ENCODE results near the gene GPATCH8. TPM values are rescaled to one million over a fixed set of nuclear protein-coding genes. Genes with fewer than 3 reads are reported as not detected.
A peak's percentile ranks its signal among the peaks of the same experiment; 100 is the strongest.

Gene GPATCH8
- total and polyA plus RNA-seq, 2 of the 8 experiments (the other 6 are each of a cell fraction or from before 2014, with no cell fraction given) = 20.5 to 58.1 TPM

DNA sequence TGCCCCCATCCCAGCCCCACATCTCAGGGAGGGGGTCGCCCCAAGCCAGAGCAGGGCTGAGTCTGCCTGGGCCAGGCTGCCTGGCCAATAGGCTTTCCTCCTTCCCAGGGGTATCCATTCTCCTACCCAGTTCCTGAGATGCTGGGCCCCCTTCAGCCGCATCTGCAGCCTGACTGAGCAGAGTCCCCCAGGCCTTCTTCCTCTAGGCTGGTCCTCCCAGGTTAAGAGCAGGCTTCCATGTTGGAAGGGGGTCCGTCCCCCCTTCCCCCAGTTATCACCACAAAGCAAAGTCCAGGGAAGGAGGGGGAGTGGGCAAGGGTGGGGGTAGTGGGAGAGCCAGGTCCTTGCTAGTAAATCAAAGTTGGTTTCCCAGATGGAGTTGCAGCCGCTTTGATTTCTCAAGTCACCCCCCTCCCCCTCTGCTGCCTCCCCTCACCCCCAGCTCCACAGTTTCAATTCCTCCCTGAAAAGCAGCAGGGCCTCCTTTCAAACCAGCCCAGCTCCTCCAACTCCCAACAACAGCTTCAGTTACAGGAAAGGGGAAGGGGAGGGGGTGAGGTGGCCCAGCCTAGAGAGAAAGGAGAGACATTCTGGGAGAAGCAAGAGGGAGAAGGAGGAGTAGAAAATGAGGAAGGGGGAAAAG lies 44.5 kb upstream of the GPATCH8 start:
- no peak overlapping the region for H3K14ac ChIP-seq (ENCODE audit: insufficient read length)
- no peak overlapping the region for H3K4ac ChIP-seq (replicated peaks; ENCODE audit: insufficient read length, low read depth, low read length)
- H3K4me3 ChIP-seq (ENCODE audit: extremely low read depth in 1 of 4, insufficient read depth in 2 of 4, low read depth in 3 of 4, low read length in 4 of 4) = peak overlapping the region in 1 of 4 experiments; percentile 24; a peak in 2 of 8 replicates
- no peak overlapping the region for H3K56ac ChIP-seq (replicated peaks; ENCODE audit: insufficient read length, low read depth, low read length)
- no peak overlapping the region for H2AK5ac ChIP-seq (ENCODE audit: low read depth, low read length)
- peak overlapping the region; percentile 85; the same call in 1 of the 2 replicates for H2BK12ac ChIP-seq (ENCODE audit: low read depth, low read length)
- H3K4me1 ChIP-seq (replicated peaks in 1 of 4; ENCODE audit: control insufficient read depth in 3 of 4, insufficient read depth in 4 of 4, low read length in 3 of 4) = peaks cover 25 to 46% (median 42%) of the 10 kb centered on the region in 4 experiments
- peak overlapping the region; percentile 15 for H2BK120ac ChIP-seq (replicated peaks; ENCODE audit: low read depth, low read length)
- H4K5ac ChIP-seq (ENCODE audit: insufficient read length, low read depth, low read length) = no peak overlapping the region
- no peak overlapping the region for H3K23ac ChIP-seq (ENCODE audit: insufficient read length)
- 43% methylated on average over 3 of the region's 4 CpGs; no CpG with 5 or more reads in 1 of the 2 experiments for WGBS, 2 experiments (ENCODE audit: extremely low coverage in 1 of 2, insufficient coverage in 1 of 2, insufficient read length in 1 of 2, insufficient replicate concordance in 2 of 2, low coverage in 1 of 2, low lambda C conversion rate in 2 of 2, missing lambda C conversion rate in 1 of 2)
- no peaks in the 10 kb centered on the region for H3K36me3 ChIP-seq (ENCODE audit: control insufficient read depth in 2 of 4, insufficient read depth in 4 of 4, low read length in 3 of 4)
- H3K4me2 ChIP-seq (ENCODE audit: insufficient read depth in 1 of 2, low read depth in 2 of 2, low read length in 2 of 2) = peak overlapping the region; percentile 45 to 53; a peak in 2 of 4 replicates
- no peaks in the 10 kb centered on the region for H3K9me3 ChIP-seq (ENCODE audit: insufficient read depth in 2 of 2, low read depth in 1 of 2, low read length in 1 of 2)
- peak overlapping the region; percentile 63; the same call in 1 of the 2 replicates for H3K18ac ChIP-seq (ENCODE audit: extremely low read depth, low read length)
- H3K23me2 ChIP-seq (ENCODE audit: low read depth, low read length) = peaks cover 6% of the 10 kb centered on the region
- peak overlapping the region; percentile 65; the same call in 1 of the 2 replicates for H2BK20ac ChIP-seq (ENCODE audit: low read length)
- DNase-seq (ENCODE audit: low read depth in 1 of 2, low spot score in 2 of 2) (no peak), FAIRE-seq (no peak)
- no peaks in the 10 kb centered on the region; the same call in 1 of the 2 replicates for H3K79me1 ChIP-seq (ENCODE audit: low read depth, low read length)
- H3K27ac ChIP-seq (ENCODE audit: low read depth, low read length) = peak overlapping the region; percentile 32; the same call in 1 of the 2 replicates
- H2BK15ac ChIP-seq (ENCODE audit: low read length) = no peak overlapping the region
- H2AFZ ChIP-seq (ENCODE audit: low read length) = no peak overlapping the region
- ChIA-PET CTCF (ENCODE audit: partially characterized antibody) (interaction anchor here (0.6 to 3.1 kb wide), 10 partner anchors 10 to 148 kb away, joined by 3 to 9 read pairs (median 4); partner anchors contain the start of gene FZD2), POLR2A (ENCODE audit: partially characterized antibody) (interaction anchor here (0.7 to 14.7 kb wide), 8 partner anchors 8 to 322 kb away, joined by 3 to 219 read pairs (median 4); partner anchors contain the start of gene FZD2)
- H2BK5ac ChIP-seq (ENCODE audit: low read depth, low read length) = peak overlapping the region; percentile 37; the same call in 1 of the 2 replicates
- no peak overlapping the region for H3K9ac ChIP-seq (replicated peaks in 1 of 4; ENCODE audit: extremely low read depth in 1 of 4, low read depth in 3 of 4, low read length in 3 of 4)
- peaks cover 0 to 36% (median 13%) of the 10 kb centered on the region in 4 experiments; a peak in 5 of 7 replicates for H3K27me3 ChIP-seq (replicated peaks in 1 of 4; ENCODE audit: control insufficient read depth in 3 of 4, extremely low read depth in 1 of 4, insufficient read depth in 3 of 4, low read length in 3 of 4)
- peak overlapping the region; percentile 69; the same call in 1 of the 2 replicates for H4K8ac ChIP-seq (ENCODE audit: extremely low read depth, insufficient read depth, low read length)
- no peak overlapping the region for H4K91ac ChIP-seq (replicated peaks; ENCODE audit: insufficient read length, low read length)
- H3K79me2 ChIP-seq (ENCODE audit: control insufficient read depth in 1 of 2, insufficient read depth in 2 of 2, low read length in 2 of 2) = no peaks in the 10 kb centered on the region
- no peaks in the 10 kb centered on the region for H4K20me1 ChIP-seq (replicated peaks in 1 of 2; ENCODE audit: control insufficient read depth in 1 of 2, insufficient read depth in 2 of 2, low read length in 2 of 2)
- TF ChIP-seq GTF2F1 (IDR thresholded peaks at IDR 0.05; ENCODE audit: borderline replicate concordance, low read depth, low read length) (no peak), TAF7 (optimal IDR thresholded peaks at IDR 0.05; ENCODE audit: borderline replicate concordance, low read depth, low read length) (peak; percentile 9), JUN (IDR thresholded peaks at IDR 0.05; ENCODE audit: low read depth, low read length) (no peak), YY1 (IDR thresholded peaks at IDR 0.05; ENCODE audit: low read depth, low read length) (0 out of 2 replicates have a peak, but pooled peaks have one; percentile 19), CHD2 (IDR thresholded peaks at IDR 0.05; ENCODE audit: low read length) (no peak), KDM5A (IDR thresholded peaks at IDR 0.05; ENCODE audit: low read length) (no peak), RNF2 (IDR thresholded peaks at IDR 0.05; ENCODE audit: borderline replicate concordance, low read depth, low read length, missing control alignments, poor library complexity, severe bottlenecking) (no peak), TAF1 (IDR thresholded peaks at IDR 0.05; ENCODE audit: low read depth, low read length) (no peak), GABPA (IDR thresholded peaks at IDR 0.05; ENCODE audit: borderline replicate concordance, insufficient read depth, low read length) (no peak), CBX5 (IDR thresholded peaks at IDR 0.05; ENCODE audit: low read depth, low read length) (no peak)
- TF ChIP-seq, protein P1, sequence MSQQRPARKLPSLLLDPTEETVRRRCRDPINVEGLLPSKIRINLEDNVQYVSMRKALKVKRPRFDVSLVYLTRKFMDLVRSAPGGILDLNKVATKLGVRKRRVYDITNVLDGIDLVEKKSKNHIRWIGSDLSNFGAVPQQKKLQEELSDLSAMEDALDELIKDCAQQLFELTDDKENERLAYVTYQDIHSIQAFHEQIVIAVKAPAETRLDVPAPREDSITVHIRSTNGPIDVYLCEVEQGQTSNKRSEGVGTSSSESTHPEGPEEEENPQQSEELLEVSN (IDR thresholded peaks at IDR 0.05) = no peak

All from H1 (cell line).